NCI-H2171 (cell line): ENCODE results near the gene SLC10A2.
"Not testable (repeated sequence)": the region's sequence is repeated elsewhere in the genome, so short reads cannot be mapped to it uniquely, and the experiment has no call there.

Experiments used
- DNase-seq: peaks from one replicate; lab custom pipeline; 2025; lab: John Stamatoyannopoulos, UW

The SLC10A2 gene

GRCh38 chr13:103066079-103066780 lies at the start of gene SLC10A2:
Gene SLC10A2 (minus strand): TSS chr13:103066417. CDS start chr13:103066249, 168 bp downstream.
- DNase-seq: no peak

DNA sequence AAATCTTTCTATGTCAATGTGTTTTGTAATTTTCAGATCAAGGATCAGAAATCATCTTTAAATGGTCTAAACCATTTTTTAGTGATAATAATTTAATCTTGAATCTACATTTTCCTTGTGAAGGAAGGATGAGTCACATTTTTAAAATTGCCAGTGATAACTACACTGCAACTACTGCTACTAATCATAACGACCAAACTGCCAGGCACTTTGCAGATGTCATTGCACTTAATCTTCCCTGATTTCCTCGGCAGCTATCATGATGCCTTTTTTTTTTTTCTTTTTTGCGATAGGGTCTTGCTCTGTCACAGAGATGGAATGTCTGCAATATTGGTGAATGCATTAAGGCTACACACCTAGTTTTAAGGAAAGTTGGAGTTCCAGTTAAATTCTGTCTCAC lies 41.4 kb upstream of the SLC10A2 start:
- DNase-seq: no peak

DNA sequence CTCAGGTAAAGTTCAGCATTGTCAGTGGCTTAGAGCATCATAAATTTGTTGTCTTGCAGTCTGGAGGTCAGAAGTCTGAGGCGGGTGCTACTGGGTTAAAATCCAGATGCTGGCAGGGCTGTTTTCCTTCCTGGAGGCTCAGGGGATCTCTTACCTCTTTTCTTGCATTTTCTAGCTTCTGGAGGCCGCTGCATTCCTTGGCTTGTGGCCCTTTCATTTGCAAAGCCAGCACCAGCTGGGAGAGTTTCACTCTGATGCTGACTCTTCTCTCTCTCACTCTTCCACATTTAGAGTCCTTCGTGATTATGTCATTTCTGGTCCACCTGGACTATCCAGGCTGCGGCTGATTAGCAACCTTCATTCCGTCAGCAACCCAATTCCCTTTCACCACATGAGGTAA lies 38.1 kb upstream of the SLC10A2 start:
- no peak for DNase-seq

GRCh38 chr13:103103456-103103855 lies 37.2 kb upstream of the SLC10A2 start:
- not testable (repeated sequence) for DNase-seq

DNA sequence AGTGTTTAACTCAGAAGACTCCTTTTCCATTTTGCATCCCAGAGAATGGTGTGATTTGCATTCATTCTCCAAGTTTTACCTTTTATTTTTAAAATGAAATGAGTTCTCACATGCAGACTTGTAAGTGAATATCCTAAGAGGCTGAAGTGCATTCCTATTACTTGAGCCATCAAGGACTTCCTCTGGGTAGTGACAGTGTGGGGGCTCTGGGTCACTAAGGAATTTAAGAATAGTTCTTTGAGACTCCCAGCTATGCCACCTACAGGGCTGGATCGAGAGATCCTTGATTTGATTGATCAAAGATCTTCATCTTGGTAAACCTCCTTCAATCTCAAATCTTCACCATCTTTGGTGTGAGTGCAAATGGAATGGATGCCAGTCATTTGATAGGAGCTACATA lies 36.3 kb upstream of the SLC10A2 start:
- DNase-seq: no peak

GRCh38 chr13:103101901-103102300 lies 35.7 kb upstream of the SLC10A2 start:
- DNase-seq: no peak

DNA sequence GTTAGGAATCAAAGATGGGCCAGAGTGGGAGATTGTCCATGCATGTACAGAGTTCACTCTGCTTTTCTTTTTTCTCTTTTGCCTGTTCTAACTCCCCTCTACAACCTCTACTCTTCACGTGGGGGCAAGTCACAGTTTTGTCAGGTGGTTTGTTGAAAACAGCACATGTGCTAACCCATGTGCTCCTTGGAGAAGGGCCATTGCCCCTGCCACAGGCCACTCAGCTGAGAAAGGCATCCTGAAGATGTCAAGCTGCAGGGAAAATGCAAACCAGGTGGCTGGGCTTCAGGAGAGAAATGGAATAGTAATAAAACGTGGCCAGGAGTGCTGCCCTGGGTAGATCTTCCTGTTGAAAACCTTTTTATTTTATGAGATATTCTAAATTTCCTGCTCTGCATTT lies 35.3 kb upstream of the SLC10A2 start:
- DNase-seq: no peak

DNA sequence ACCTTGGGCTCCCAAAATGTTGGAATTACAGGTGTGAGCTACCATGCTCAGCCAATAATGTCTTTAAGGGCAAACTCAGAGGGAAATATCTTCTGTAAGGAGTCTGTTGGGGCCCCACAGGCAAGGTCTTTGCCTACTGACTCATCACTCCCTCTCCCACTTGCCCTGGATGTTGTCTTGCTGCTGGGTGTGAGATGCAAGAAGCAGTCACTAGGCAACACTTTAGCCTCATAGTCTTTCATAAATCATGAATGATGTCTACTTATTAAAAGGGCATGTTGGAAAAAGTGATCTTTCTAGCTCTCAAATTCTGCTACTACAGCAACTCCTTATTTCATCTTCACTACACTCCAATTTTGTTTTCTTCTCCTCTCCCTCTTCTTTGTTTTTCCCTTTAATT lies 34.6 kb upstream of the SLC10A2 start:
- no peak for DNase-seq

DNA sequence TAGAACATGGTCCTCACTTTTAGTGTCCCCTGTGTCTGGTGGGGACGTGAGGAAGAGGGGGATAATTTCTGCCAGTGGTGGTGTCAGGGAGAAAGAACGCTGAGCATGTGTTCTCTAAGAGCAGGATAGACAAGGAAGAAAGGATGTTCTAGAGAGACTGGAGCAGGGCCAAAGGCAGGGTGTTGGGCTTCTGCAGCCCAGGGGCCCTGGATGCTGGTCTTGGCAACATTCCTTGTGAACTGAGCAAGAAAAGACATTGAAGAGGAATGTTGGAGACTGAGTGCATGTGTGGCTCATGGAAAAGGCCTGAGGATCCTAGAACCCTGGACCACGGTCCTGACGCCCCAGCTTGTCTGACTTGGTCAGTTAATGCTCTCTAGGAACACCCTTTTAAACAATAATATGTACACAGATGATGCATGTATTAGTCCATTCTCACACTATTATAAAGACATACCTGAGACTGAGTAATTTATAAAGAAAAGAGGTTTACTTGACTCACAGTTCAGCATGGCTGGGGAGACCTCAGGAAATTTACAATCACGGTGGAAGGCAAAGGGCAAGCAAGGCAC lies 33.6 kb upstream of the SLC10A2 start:
- DNase-seq: no peak

- no peak for DNase-seq
These were observed 32.3 kb upstream of the SLC10A2 start for GRCh38 chr13:103098535-103098934.

DNA sequence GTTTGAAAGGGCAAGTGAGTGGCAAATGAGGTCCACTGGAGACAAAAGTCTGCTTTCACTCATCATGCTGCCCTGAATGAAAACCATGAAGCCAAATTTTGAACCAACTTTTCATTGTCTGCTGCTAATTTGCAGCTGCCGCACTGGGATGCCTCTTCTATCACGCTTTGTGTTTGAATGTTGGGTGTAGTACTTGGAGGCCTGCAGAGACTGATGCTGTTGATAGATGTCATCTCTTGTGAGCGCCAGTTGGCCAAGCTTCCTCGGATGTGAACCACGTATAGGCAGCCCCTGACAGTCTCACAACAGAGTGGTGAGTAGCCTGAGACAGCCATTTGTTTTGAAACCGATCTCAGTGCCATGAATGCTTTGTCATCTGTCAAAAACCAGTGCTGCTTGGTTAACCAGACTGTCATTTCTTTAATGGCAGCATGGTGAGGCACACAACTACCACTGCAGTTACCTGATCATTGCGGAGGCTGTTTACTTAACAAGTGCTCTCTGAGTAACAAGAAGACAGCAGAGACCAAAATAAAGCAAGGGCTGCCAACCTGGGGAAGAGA lies 31.2 kb upstream of the SLC10A2 start:
- no peak for DNase-seq

- DNase-seq: not testable (repeated sequence)
These were observed 27.4 kb upstream of the SLC10A2 start for GRCh38 chr13:103093649-103094048.

- no peak for DNase-seq
These were observed 21.1 kb upstream of the SLC10A2 start for GRCh38 chr13:103087275-103087674.

DNA sequence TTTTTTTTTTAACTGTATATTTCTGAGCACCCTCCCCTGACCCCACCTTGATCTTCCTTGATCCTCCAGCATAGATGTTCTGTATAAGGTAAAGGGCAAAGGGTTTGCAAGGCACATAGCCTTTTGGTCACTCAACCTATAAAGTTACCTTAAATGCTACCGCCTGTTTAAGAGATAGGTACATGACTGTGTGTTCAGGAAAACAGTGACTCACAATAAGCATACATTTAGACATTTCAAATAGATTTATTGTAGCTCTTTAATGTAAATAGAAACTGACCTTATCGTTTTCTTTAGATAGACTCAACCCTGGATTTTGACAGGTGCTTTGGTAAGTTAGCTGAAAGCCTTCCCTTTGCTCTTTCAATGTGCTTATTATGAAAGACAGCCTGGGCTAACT lies 15.2 kb upstream of the SLC10A2 start:
- no peak for DNase-seq

GRCh38 chr13:103078158-103078557 lies 11.9 kb upstream of the SLC10A2 start:
- no peak for DNase-seq

GRCh38 chr13:103068836-103069235 lies 2.6 kb upstream of the SLC10A2 start:
- DNase-seq: no peak

DNA sequence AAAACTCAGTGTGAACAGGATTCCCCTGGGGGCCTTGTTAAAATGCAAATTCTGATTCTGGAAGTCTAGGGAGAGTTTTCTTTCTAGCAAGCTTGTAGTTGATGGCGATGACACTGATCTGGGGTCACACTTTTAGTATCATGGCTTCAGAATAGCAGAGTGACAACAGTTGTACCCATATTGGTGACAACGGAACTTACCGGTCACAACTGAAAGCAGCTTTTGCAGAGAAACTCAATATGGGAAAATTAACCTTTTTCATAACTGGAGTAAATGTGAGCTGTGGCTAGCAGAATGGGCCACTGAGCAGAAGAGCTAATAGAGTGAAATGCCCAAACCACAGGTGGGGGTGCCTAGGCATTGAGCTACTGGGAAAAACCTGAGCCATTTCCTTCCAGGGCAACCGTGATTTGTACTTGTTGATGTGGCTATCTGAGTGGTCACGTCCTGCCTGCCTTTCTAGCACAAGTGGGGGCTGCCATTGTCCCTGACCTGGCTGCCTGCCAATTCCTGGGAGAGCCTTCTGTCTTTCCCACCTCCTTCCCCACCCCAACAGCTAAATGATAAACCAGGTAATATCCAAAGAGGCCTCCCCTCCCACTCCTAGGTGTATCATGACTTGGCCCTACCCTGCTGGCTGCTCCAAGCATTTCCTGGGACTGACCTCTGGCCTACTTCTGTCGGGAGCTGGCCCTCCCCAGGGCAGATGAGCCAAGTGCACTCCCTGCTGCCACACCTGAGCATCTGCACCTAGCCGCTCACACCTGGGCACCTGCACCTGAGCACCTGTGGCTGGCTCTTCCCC lies 1.7 kb upstream of the SLC10A2 start:
- DNase-seq: no peak

DNA sequence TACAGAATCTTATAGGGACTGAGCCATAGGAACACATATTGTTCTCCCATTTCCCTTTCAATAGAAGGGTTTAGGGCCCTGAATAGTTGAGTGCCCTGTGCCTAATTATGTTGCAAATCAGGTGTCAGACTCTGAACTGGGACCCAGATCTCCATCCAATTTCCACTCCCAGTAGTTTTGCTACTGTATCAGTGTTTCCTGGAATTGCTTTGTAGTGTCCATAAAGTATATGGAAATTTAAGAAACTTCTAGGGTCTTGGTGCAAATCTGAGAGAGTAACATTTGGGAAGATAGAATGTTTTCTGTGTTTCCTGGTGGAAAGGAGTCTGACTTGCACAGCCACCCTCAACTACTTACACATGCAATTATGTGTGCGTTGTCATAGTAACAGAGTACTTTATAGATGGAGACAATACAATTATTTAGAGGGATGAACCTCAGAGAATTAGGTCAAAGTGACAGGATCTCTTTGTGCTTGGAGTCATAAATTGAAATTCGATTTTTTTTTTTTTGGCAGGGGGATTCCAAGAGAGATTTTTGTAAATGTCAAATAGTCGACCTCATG lies 646 bp upstream of the SLC10A2 start:
- DNase-seq: no peak

DNA sequence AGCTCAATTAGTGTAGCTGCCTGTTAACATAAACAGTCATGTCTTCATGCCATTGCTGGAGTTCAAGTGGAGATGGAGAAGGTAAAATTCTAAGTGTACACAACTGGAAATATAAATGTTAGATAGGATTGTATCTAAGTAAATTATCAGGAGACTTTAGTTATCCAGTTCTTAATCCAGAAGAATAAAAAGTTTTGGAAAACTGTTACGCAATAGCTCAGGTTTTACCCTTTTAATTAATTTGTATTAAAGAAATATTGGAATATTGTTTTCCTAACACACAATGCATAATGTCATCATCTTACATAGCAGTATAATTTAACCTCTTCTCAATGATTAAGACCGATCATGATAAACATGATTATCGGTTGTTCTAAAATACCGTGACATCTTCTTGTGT lies 2.8 kb downstream of the SLC10A2 start:
- no peak for DNase-seq

DNA sequence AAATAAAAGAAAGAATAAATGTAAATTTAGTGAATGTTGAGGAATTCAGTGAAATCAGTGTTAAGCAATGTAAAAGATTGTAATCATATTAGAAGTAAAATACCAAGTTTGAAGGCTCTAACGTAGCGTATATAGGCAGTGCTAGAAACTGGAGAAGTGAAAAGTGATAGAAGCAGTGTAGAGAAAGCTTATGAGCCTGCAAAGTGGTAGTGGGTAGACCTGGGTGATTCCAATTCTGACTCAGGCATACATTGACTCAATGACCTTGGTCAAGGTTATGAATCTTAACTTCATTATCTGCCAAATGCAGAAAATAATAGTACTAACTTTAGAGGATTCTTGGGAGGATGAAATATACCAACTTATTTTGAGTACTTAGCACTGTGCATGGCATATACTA lies 4.1 kb downstream of the SLC10A2 start:
- no peak for DNase-seq

- no peak for DNase-seq
These were observed 10.2 kb downstream of the SLC10A2 start for GRCh38 chr13:103056008-103056407.

GRCh38 chr13:103055166-103055565 lies 11.1 kb downstream of the SLC10A2 start:
- DNase-seq: no peak

DNA sequence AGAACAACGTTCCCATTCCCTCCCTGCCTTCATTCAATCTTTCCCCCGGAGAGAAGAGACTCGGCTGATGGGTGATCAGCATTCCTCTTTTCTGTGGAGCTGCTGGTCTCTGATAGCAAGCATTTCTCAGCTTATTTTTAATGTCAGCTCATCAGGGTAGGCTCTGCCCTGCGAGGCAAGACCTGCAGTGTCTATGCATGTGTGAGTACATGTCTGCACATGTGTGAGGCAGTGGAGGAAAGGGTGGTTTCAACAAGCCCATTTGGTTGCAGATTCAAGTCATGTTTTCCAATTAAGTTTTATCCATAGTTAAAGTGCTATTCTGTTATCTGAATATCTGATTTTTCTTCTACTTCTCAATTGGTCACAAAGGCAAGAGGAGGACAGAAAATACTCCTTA lies 19.5 kb downstream of the SLC10A2 start:
- no peak for DNase-seq
